Fibroblast of lung (primary cell): ENCODE data around the gene DOHH. TPM values are rescaled to one million over a fixed set of nuclear protein-coding genes. Genes with fewer than 3 reads are reported as not detected.

Experiments
- DNase-seq, 2 donors: peaks; one replicate each; pipeline versions ENCODE4 v3.0.0 to v3.0.0-alpha.2; 2010; ENCODE audit warnings: low read depth in 2 of 2
- H2AFZ ChIP-seq: 2 replicates; pipeline ENCODE4 v1.5.1; 2012; ENCODE audit warnings: low read length, control low read depth, inconsistent platforms
- H3K27ac ChIP-seq: 2 replicates; pipeline ENCODE4 v1.5.1; 2011; ENCODE audit warnings: low read length, control low read depth; ENCODE audit not compliant: insufficient read depth
- H3K27me3 ChIP-seq: 2 replicates; pipeline ENCODE4 v1.5.1; 2011; ENCODE audit warnings: mild to moderate bottlenecking, low read length; ENCODE audit not compliant: control insufficient read depth, insufficient read depth
- H3K36me3 ChIP-seq: 2 replicates; pipeline ENCODE4 v1.5.1; 2011; ENCODE audit warnings: low read length; ENCODE audit not compliant: control insufficient read depth, insufficient read depth
- H3K4me1 ChIP-seq: 2 replicates; pipeline ENCODE4 v1.5.1; 2011; ENCODE audit warnings: low read length; ENCODE audit not compliant: control insufficient read depth, insufficient read depth; ENCODE audit errors: extremely low read depth
- H3K4me2 ChIP-seq: 2 replicates; pipeline ENCODE4 v1.5.1; 2011; ENCODE audit warnings: low read length, control low read depth; ENCODE audit not compliant: insufficient read depth; ENCODE audit errors: extremely low read depth
- H3K4me3 ChIP-seq, 4 experiments: fragments of 200-600 bp in 1 of 4; sonication (generic) in 1 of 4; replicated peaks in 1 of 4; 2 replicates each; pipeline ENCODE4 v1.5.1; 2011 to 2016; ENCODE audit warnings: low read length in 4 of 4, low read depth in 3 of 4, mild to moderate bottlenecking in 3 of 4, control low read depth in 2 of 4, inconsistent platforms in 1 of 4, mixed read lengths in 1 of 4; ENCODE audit not compliant: insufficient read depth in 1 of 4; ENCODE audit errors: control extremely low read depth in 1 of 4
- H3K79me2 ChIP-seq: 2 replicates; pipeline ENCODE4 v1.5.1; 2012; ENCODE audit warnings: mild to moderate bottlenecking, low read length, inconsistent platforms; ENCODE audit not compliant: control insufficient read depth, insufficient read depth
- H3K9ac ChIP-seq: 2 replicates; pipeline ENCODE4 v1.5.1; 2011; ENCODE audit warnings: mild to moderate bottlenecking, low read length, control low read depth; ENCODE audit not compliant: insufficient read depth
- H3K9me3 ChIP-seq: 2 replicates; pipeline ENCODE4 v1.5.1; 2012; ENCODE audit warnings: low read depth, low read length; ENCODE audit not compliant: control insufficient read depth, insufficient read depth
- H4K20me1 ChIP-seq: 2 replicates; pipeline ENCODE4 v1.5.1; 2011; ENCODE audit warnings: low read length; ENCODE audit not compliant: control insufficient read depth, insufficient read depth; ENCODE audit errors: extremely low read depth
- CTCF ChIP-seq, 2 donors: IDR thresholded peaks in 1 of 2; conservative IDR thresholded peaks in 1 of 2; 1 replicate in 1 of 2; 2 replicates in 1 of 2; pipeline ENCODE4 v1.5.1; 2011 to 2012; ENCODE audit warnings: low read length in 2 of 2, control low read depth in 1 of 2, inconsistent platforms in 1 of 2, low read depth in 1 of 2, mild to moderate bottlenecking in 1 of 2
- EZH2 ChIP-seq: IDR thresholded peaks from 2 replicates; pipeline ENCODE4 v1.5.1; 2012; ENCODE audit warnings: low read length, control low read depth, mild to moderate bottlenecking; ENCODE audit errors: missing control alignments
- polyA plus RNA-seq, 2 donors: library from polyadenylated mRNA; depleted of rRNA in 1 of 2; stranded (reverse) in 1 of 2; unstranded in 1 of 2; fragments of >200 nt; gene quantifications; 2 replicates each; pipeline ENCODE4 v1.2.1, GENCODE V29; 2011 to 2012; ENCODE audit warnings: missing spikeins in 1 of 2
- total RNA-seq: library from RNA; depleted of rRNA; stranded (reverse); fragments of >200 nt; gene quantifications from 2 replicates; pipeline ENCODE4 v1.2.1, GENCODE V29; 2014

Gene DOHH
- total and polyA plus RNA-seq, 2 donors (not counting 1 experiment from before 2014, with no cell fraction given), result 4.1 to 10.1 TPM

GRCh38 chr19:3482507-3483225 lies 17.8 kb downstream of the DOHH start:
- Histone ChIP-seq H3K27ac (no peak overlapping the region), H3K4me1 (no peaks in the 10 kb centered on the region), H3K9ac (no peak overlapping the region), H3K79me2 (no peaks in the 10 kb centered on the region), H3K4me2 (no peak overlapping the region), H3K36me3 (no peaks in the 10 kb centered on the region), H3K4me3 (no peak overlapping the region), H2AFZ (no peak overlapping the region), H4K20me1 (no peaks in the 10 kb centered on the region), H3K9me3 (no peaks in the 10 kb centered on the region), H3K27me3 (peaks cover 12% of the 10 kb centered on the region)
- no peak for DNase-seq
- no peak for TF ChIP-seq EZH2
- no peak for TF ChIP-seq CTCF (conservative IDR thresholded peaks at IDR 0.05 in 1 of 2, IDR thresholded peaks at IDR 0.05 in 1 of 2; ENCODE audit: low read depth in 1 of 2, low read length in 2 of 2)

- H4K20me1 ChIP-seq, result no peaks in the 10 kb centered on the region
- peak; percentile 8 for TF ChIP-seq EZH2
- TF ChIP-seq CTCF (conservative IDR thresholded peaks at IDR 0.05 in 1 of 2, IDR thresholded peaks at IDR 0.05 in 1 of 2; ENCODE audit: low read depth in 1 of 2, low read length in 2 of 2), result no peak
- no peak overlapping the region for H2AFZ ChIP-seq
- H3K9ac ChIP-seq, result no peak overlapping the region
- H3K79me2 ChIP-seq, result no peaks in the 10 kb centered on the region
- H3K27me3 ChIP-seq, result peaks cover 12% of the 10 kb centered on the region
- DNase-seq, result no peak
- no peak overlapping the region for H3K27ac ChIP-seq
- no peak overlapping the region for H3K4me3 ChIP-seq
- no peaks in the 10 kb centered on the region for H3K36me3 ChIP-seq
- H3K4me2 ChIP-seq, result no peak overlapping the region
- no peaks in the 10 kb centered on the region for H3K9me3 ChIP-seq
- no peaks in the 10 kb centered on the region for H3K4me1 ChIP-seq
Observed at GRCh38 chr19:3481241-3482090, 19.0 kb downstream of the DOHH start.

GRCh38 chr19:3480383-3481091 lies 19.9 kb downstream of the DOHH start, which contains the start of gene SMIM24:
SMIM24 (minus strand) TSS chr19:3480525; CDS start chr19:3480463, 62 bp downstream.
- Histone ChIP-seq H2AFZ (no peak within 1 kb of the TSS), H3K4me2 (no peak within 1 kb of the TSS), H3K27ac (no peak within 1 kb of the TSS), H3K9me3 (no peaks in the 10 kb centered on the region), H3K27me3 (peaks cover 12% of the 10 kb centered on the region), H3K79me2 (no peaks in the 10 kb centered on the region), H3K9ac (no peak within 1 kb of the TSS), H3K36me3 (no peaks in the 10 kb centered on the region), H4K20me1 (no peaks in the 10 kb centered on the region), H3K4me1 (no peaks in the 10 kb centered on the region), H3K4me3 (no peak within 1 kb of the TSS)
- no peak for DNase-seq
- TF ChIP-seq CTCF (conservative IDR thresholded peaks at IDR 0.05 in 1 of 2, IDR thresholded peaks at IDR 0.05 in 1 of 2; ENCODE audit: low read depth in 1 of 2, low read length in 2 of 2), result no peak
- TF ChIP-seq EZH2, result no peak
